Calu3 (cell line): Measurements from ENCODE around the gene RAD51B. TPM values are rescaled to one million over a fixed set of nuclear protein-coding genes. Genes with fewer than 3 reads are reported as not detected.

Experiments
- BruUV-seq: library from RNA; stranded (reverse); fragments of 400-500 nt; replicated peaks from 2 replicates; lab custom pipeline; 2021; lab: Mats Ljungman, UMichigan
- CTCF ChIA-PET: fragments of 300-600 bp; sonication (Branson Sonifier 250); formaldehyde crosslinking; loops from one replicate; lab custom pipeline; 2022; ENCODE audit warnings: antibody characterized with exemption; lab: Charles Lee
- DNase-seq: peaks from one replicate; pipeline ENCODE4 v3.0.0; 2022
- H3K27ac Mint-ChIP-seq: one replicate; pipeline ENCODE4 v1.8.0; 2022; ENCODE audit warnings: mixed read lengths; ENCODE audit not compliant: unreplicated experiment
- H3K27me3 Mint-ChIP-seq: one replicate; pipeline ENCODE4 v1.8.0; 2022; ENCODE audit warnings: mixed read lengths; ENCODE audit not compliant: unreplicated experiment
- H3K36me3 Mint-ChIP-seq: one replicate; pipeline ENCODE4 v1.8.0; 2022; ENCODE audit warnings: mild to moderate bottlenecking, moderate library complexity, mixed read lengths; ENCODE audit not compliant: insufficient read depth, unreplicated experiment
- H3K4me1 Mint-ChIP-seq: one replicate; pipeline ENCODE4 v1.8.0; 2022; ENCODE audit warnings: mild to moderate bottlenecking, low read depth, mixed read lengths; ENCODE audit not compliant: unreplicated experiment
- H3K4me3 Mint-ChIP-seq: one replicate; pipeline ENCODE4 v1.8.0; 2022; ENCODE audit warnings: mild to moderate bottlenecking, low read depth, moderate library complexity, mixed read lengths; ENCODE audit not compliant: unreplicated experiment
- H3K9me3 Mint-ChIP-seq: one replicate; pipeline ENCODE4 v1.8.0; 2022; ENCODE audit warnings: low read depth, mixed read lengths; ENCODE audit not compliant: unreplicated experiment
- CTCF ChIP-seq: fragments of 200-600 bp; IDR thresholded peaks from one replicate; pipeline ENCODE4 v1.8.0; 2022; ENCODE audit warnings: antibody characterized with exemption; ENCODE audit not compliant: unreplicated experiment
- intact Hi-C: fragments of 100-400 bp; cut with micrococcal nuclease; formaldehyde crosslinking; loops from one replicate; pipeline ENCODE4 v1.10.0; 2022; ENCODE audit not compliant: unreplicated experiment
- total RNA-seq: library from RNA; stranded (reverse); gene quantifications from 2 replicates; pipeline ENCODE4 v1.2.3, GENCODE V29; 2022

The RAD51B gene
- total RNA-seq, 1 experiment from 2014 or later: 24.7 TPM

- CTCF ChIA-PET: no interaction called here
- TF ChIP-seq CTCF: no peak
- Mint-ChIP-seq H3K27ac (no peak overlapping the region), H3K36me3 (no peaks in the 10 kb centered on the region), H3K9me3 (no peaks in the 10 kb centered on the region), H3K27me3 (no peaks in the 10 kb centered on the region), H3K4me3 (no peak overlapping the region), H3K4me1 (peaks cover 4% of the 10 kb centered on the region)
- no peak for DNase-seq
- no TSS peak for BruUV-seq
- intact Hi-C loops: no loop called here
Measured at GRCh38 chr14:68402525-68403101, 583.0 kb downstream of the RAD51B start.

GRCh38 chr14:68403191-68404145 lies 583.9 kb downstream of the RAD51B start:
- Mint-ChIP-seq H3K4me3 (no peak overlapping the region), H3K9me3 (no peaks in the 10 kb centered on the region), H3K27ac (no peak overlapping the region), H3K4me1 (peaks cover 12% of the 10 kb centered on the region), H3K36me3 (no peaks in the 10 kb centered on the region), H3K27me3 (no peaks in the 10 kb centered on the region)
- no peak for TF ChIP-seq CTCF
- CTCF ChIA-PET: interaction anchor here (0.6 kb wide), 1 partner anchor 148 kb away, joined by 3 read pairs; no protein-coding TSS in a partner anchor
- intact Hi-C loops: no loop called here
- no peak for DNase-seq
- BruUV-seq: no TSS peak

- Mint-ChIP-seq H3K27ac (no peak overlapping the region), H3K9me3 (no peaks in the 10 kb centered on the region), H3K36me3 (no peaks in the 10 kb centered on the region), H3K4me1 (peaks cover 16% of the 10 kb centered on the region), H3K4me3 (no peak overlapping the region), H3K27me3 (no peaks in the 10 kb centered on the region)
- CTCF ChIA-PET: no interaction called here
- BruUV-seq: no TSS peak
- no peak for DNase-seq
- intact Hi-C loops: no loop called here
- no peak for TF ChIP-seq CTCF
Measured at GRCh38 chr14:68404146-68404527, 584.6 kb downstream of the RAD51B start.

- no peak for TF ChIP-seq CTCF
- CTCF ChIA-PET: no interaction called here
- no peaks in the 10 kb centered on the region for H3K36me3 Mint-ChIP-seq
- no peak overlapping the region for H3K27ac Mint-ChIP-seq
- H3K4me1 Mint-ChIP-seq: peaks cover 22% of the 10 kb centered on the region
- intact Hi-C loops: no loop called here
- H3K9me3 Mint-ChIP-seq: no peaks in the 10 kb centered on the region
- no peak for DNase-seq
- H3K4me3 Mint-ChIP-seq: no peak overlapping the region
- no peaks in the 10 kb centered on the region for H3K27me3 Mint-ChIP-seq
- BruUV-seq: no TSS peak
Measured at GRCh38 chr14:68404652-68405183, 585.1 kb downstream of the RAD51B start.
